Cerebellar nuclear complex (tissue), 1 donor: Measurements from ENCODE around the gene DCLRE1B.

Experiments
- DNase-seq, 2 experiments: peaks; one replicate each; lab custom pipeline; 2025; lab: John Stamatoyannopoulos, UW

The DCLRE1B gene

DNA sequence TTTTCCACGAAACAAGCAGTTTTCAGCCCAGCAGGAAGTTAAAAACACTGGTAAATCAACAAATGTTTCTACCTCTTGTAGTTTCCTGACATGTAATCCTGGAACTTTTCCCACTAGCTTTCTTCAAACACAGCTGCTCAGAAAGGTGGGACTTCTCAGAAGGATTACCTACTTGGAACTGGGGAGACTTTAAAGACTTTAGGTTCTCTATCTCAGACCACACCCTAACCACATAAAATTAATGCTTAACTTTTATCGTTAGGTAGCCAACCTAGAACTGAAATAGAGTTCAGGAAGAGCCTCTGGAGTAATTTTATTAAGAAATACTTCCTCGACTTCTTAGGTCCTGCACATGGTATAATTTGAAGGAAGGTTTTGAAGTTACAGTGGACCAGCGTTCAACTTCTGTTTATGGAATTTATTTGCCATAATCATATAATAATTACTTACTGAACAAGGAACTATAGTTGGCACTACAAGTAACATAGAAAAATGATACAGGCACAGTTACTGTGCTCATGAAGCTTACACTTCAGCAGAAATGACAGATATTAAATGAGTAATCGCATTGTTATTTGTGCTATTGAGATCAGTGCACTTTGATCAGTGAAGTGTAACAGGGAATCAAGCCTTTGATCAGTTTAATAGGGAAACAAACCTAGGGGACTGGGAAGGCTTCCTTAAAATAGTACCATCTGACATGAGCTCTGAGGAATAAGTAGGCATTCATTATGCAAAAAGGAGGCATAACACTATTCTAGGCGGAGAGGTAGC, 17.5 kb upstream of the DCLRE1B start, which contains the start of gene BCL2L15:
Gene BCL2L15, minus strand, starts transcription at position 180 of the 774 bp plus-strand sequence. CDS start 206 bp downstream, outside the sequence.
- no peak for DNase-seq

GRCh38 chr1:113890816-113891215, 14.3 kb upstream of the DCLRE1B start:
- DNase-seq, result no peak

DNA sequence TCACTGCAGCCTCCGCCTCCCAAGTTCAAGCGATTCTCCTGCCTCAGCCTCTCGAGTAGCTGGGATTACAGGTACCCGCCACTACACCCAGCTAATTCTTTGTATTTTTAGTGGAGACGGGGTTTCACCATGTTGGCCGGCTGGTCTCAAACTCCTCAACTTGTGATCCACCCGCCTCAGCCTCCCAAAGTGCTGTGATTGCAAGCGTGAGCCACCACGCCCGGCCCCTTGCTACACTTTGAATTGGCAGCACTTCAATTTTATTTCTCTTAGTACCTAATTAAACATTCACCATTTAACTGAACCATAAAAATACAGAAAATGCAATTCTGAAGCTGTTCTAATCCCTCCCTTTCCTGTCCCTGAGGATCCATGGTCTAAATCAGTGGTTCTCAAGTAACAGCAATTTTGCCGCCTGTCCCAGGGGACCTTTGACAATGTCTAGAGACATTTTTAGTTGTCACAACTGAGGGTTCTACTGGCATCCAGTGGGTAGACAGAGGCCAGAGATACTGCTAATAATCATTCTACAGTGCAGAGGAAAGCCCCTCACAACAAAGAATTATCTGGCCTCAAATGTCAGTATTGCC, 13.4 kb upstream of the DCLRE1B start:
- no peak for DNase-seq

- no peak for DNase-seq
Observed at GRCh38 chr1:113893267-113893666, 11.9 kb upstream of the DCLRE1B start.

DNA sequence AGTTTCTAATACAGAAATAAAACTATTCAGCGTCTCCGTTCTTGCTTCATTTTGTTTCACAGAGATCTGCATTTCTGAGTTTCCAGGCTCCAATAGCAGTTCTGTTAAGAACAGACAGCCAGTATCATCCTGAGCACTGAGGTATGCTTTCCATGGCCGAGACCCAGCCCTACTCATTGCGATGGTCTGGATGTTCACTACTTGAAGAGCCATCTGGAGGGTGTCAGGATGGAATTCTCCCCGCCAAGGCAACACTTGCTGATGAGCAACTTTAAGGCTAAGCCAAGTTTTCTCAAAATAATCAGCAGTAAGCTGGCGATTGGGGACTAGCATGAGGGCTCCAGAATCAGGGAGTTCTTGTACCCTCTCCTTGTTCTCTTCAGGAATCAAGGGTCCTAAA, 10.0 kb upstream of the DCLRE1B start:
- no peak for DNase-seq

GRCh38 chr1:113895961-113896360, 9.2 kb upstream of the DCLRE1B start:
- DNase-seq, result no peak

DNA sequence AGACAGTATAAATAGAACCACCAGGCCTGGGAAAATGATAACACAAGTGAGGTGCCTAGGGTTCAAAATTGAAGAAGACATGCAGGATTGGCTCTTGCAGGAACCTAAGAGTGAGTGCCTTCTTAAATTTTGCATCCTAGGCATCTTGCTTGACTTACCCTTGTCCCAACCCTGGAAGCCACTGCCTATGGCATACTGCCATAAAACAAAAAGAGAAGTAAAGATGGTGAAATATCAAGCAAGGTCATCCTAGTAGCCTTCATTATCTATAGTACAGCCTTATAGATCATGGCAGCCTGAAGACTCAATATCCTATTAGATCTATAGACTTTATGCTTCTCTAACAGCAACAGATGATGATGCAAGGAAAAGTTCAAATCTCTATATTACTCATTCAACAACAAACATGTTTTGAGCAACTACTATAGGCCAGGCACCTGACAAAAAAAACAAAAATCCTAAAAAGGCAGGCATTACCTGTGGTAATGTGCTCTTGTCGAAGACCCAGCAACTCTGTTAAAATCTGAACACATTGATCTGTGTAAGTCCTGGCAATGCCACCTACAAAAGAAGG, 6.8 kb upstream of the DCLRE1B start:
- no peak for DNase-seq

GRCh38 chr1:113899111-113899510, 6.0 kb upstream of the DCLRE1B start:
- no peak for DNase-seq

GRCh38 chr1:113901191-113901590, 3.9 kb upstream of the DCLRE1B start:
- DNase-seq, result no peak

DNA sequence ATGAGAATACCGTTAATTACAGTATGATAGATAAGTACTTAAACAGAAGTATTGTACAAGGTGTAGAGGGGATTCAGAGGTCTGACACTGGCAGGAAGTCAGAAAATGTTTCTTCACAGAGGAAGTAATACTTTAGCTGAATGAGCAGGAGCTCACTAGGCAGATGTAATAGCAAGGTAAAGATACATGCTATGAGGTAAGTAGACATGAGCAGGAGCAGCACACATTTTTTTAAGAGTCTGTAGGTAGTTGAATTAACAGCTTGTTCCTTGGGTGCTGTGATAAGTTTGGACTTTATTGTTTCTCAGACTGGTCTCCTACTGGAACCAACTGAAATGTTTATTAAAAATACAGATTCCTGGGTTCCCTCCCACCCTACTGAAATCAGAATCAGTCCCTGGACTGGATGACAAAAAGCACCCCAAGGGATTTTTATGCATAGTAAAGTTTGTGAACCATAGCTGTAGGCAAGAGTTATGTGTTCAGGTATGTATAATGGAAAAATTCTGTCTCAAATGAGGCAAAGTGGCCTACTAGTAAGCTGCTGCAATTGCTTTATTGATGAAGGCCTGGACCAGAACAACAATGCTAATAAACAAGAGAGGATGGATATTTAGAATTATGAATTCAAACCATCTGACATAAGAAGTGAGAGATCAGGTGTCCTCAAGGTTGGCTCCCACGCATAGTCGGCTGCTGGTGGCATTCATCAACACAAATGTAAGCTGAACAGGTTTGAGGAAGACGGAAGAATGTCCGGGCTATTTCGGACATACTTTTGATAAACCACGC, 1.4 kb upstream of the DCLRE1B start:
- no peak for DNase-seq

- peak; percentile 23 to 41 for DNase-seq
Observed at GRCh38 chr1:113904293-113904673, 843 bp upstream of the DCLRE1B start.

- no peak for DNase-seq
Observed at GRCh38 chr1:113905435-113905861, 322 bp downstream of the DCLRE1B start.

DNA sequence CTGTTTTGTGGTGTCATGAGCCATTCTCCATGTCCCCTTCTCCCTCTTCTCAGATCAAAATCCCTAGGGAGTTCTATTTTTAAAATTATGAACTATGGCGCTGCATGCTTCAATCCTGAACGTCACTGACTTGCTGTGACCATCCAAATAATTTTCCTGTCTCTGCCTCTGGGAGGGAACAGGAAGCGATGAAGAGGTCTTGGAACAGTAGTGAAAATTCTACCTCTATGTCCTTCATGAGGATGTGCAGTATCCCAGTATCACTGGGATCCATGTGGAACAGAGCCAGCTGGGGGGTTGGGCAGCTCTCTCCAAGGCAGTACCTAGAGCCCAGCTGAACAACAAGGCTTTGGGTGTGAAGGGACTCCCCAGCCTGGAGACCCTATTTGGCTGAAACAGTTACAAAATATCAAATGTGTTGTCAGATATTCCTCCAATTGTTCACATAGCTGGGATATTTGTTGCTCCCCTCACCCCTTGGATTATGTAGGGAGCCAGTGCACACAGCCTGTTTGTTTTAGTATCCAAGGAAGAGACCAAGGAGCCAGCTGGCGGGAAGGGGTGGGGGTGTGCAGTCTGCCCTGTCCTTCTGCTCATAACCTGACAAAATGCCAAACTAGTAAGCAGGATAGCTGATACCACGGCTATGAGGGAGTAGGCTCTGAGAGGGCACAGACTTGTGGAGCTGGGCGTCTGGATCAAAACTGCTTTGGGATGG, 7.6 kb downstream of the DCLRE1B start:
- DNase-seq, result peak; percentile 56 to 86

DNA sequence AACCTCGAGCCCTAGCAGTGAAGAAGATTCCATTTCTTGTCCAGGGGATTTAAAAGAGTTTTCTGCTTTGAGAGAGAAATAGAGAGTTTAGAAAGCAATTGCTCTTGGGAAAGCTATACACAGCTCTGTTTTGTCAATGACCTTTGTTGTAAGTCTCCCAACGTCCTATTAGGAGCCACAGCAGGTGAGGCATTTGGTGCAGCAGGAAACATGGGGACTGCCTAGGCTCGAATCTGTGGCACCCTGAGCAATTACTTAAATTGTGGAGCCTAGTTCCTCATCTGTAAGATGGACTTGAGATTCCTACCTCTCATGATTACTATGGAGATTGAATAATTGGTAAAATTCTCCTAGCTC, 8.2 kb downstream of the DCLRE1B start:
- no peak for DNase-seq

DNA sequence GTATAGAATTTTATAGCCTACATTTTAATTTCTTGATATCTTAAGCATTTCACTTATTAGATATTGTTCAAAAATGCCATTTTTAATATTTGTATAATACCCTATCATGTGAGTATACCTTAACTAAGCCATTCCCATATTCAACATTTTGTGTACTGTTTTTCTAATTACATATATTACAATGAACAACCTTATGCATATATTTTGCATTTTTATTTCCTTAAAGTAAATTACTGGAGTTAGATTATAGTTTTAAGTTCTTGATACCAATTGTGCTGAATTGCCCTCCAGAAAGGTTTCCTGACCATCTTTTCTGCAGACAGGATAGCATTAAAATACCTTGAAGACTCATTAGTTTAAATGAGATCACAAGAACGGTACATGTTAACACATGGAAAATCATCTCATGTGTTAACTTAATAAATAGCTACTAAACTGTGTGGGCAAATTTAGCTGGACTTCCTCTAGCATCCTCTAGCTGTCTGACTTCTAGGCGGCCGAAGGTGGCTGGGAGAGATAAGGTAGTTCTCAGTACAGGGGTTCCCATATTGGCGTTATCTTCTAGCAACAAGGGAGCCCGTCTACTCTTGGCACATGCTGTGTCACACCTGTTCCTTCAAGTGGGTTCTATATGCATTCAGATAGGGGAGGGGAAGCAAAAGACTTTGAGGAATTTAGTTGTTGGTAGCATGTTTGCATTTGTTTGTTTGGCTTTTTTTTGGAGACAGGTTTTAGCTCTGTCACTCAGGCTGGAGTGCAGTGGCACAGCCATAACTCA, 8.9 kb downstream of the DCLRE1B start:
- DNase-seq, result no peak

DNA sequence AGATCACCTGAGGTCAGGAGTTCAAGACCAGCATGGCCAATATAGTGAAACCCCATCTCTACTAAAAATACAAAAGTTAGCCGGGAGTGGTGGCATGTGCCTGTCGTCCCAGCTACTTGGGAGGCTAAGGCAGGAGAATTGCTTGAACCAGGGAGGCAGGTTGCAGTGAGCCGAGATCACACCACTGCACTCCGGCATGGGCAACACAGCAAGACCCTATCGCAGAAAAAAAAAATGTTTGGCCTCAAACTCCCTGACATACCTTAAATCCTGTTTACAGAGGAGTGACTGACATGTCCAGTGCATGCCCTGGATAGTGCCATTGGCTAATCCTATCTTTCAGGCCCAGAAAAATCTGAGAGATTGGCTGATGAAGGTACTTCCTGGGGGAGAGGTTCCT, 11.8 kb downstream of the DCLRE1B start:
- no peak for DNase-seq

GRCh38 chr1:113917400-113918082, 12.4 kb downstream of the DCLRE1B start:
- no peak for DNase-seq

DNA sequence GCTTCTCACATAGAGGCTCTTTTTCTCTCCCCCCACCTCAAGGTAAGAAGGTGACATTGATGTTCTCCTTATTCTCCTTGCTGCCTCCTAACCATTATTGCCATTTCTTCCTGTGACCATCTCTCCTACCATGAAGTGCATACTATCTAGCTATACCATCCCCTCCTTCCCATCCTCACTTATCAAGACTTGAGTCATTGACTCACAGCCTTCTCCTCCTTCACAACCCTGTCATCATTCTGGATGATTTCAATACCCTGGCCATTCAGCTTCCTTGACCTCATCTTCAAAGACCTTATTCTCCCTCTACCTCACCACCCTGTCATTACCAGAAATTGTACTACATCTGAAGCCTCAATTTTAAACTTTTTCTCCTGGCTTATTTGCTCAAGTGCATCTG, 13.1 kb downstream of the DCLRE1B start:
- DNase-seq, result no peak

GRCh38 chr1:113922957-113923356, 17.8 kb downstream of the DCLRE1B start:
- DNase-seq, result no peak

DNA sequence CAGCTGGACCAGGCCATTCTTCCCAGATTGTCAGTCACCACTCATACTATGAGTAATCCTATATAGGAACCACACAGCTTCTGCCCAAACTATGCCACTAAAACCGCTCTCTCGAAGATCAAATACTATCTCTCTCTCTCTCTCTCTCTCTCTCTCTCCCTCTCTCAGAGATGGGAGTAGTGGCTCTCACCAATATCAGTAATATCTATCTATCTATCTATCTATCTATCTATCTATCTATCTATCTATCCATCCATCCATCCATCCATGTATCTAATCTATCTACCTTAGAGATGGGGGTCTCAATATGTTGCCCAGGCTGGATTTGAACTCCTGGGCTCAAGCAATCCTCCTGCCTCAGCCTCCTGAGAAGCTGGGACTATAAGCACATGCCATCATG, 19.3 kb downstream of the DCLRE1B start:
- DNase-seq, result no peak
